ENCODE data around the gene PRM3. TPM values are rescaled to one million over a fixed set of nuclear protein-coding genes. Genes with fewer than 3 reads are reported as not detected.
A peak's percentile ranks its signal among the peaks of the same experiment; 100 is the strongest.
"Not testable (repeated sequence)": the region's sequence is repeated elsewhere in the genome, so short reads cannot be mapped to it uniquely, and the experiment has no call there.

PRM3 gene
- total RNA-seq, 1 donor: not detected

GRCh38 chr16:11306997-11307638, 33.7 kb upstream of the PRM3 start:
- no peak for DNase-seq (ENCODE audit: low read depth in 2 of 3, low spot score in 2 of 3)

GRCh38 chr16:11306381-11306780, 33.0 kb upstream of the PRM3 start:
- DNase-seq (ENCODE audit: low read depth in 2 of 3, low spot score in 2 of 3): no peak

GRCh38 chr16:11303405-11304138, 30.1 kb upstream of the PRM3 start:
- DNase-seq (ENCODE audit: low read depth in 2 of 3, low spot score in 2 of 3): no peak

- no peak for DNase-seq (ENCODE audit: low read depth in 2 of 3, low spot score in 2 of 3)
These were observed 29.5 kb upstream of the PRM3 start for GRCh38 chr16:11302977-11303376.

- no peak for DNase-seq (ENCODE audit: low read depth in 2 of 3, low spot score in 2 of 3)
These were observed 28.4 kb upstream of the PRM3 start for GRCh38 chr16:11301645-11302501.

GRCh38 chr16:11300560-11300892, 27.1 kb upstream of the PRM3 start:
- no peak for DNase-seq (ENCODE audit: low read depth in 2 of 3, low spot score in 2 of 3)

GRCh38 chr16:11299865-11300559, 26.6 kb upstream of the PRM3 start:
- no peak for DNase-seq (ENCODE audit: low read depth in 2 of 3, low spot score in 2 of 3)

GRCh38 chr16:11298950-11299547, 25.6 kb upstream of the PRM3 start:
- not testable (repeated sequence) for DNase-seq (ENCODE audit: low read depth in 2 of 3, low spot score in 2 of 3)

GRCh38 chr16:11298143-11298900, 24.9 kb upstream of the PRM3 start:
- no peak for DNase-seq (ENCODE audit: low read depth in 2 of 3, low spot score in 2 of 3)

- DNase-seq (ENCODE audit: low read depth in 2 of 3, low spot score in 2 of 3): peak; percentile 31 to 98 (median 95)
These were observed 24.2 kb upstream of the PRM3 start for GRCh38 chr16:11297492-11298142.

- DNase-seq (ENCODE audit: low read depth in 2 of 3, low spot score in 2 of 3): no peak
These were observed 23.5 kb upstream of the PRM3 start for GRCh38 chr16:11296706-11297491.

- DNase-seq (ENCODE audit: low read depth in 2 of 3, low spot score in 2 of 3): no peak
These were observed 22.9 kb upstream of the PRM3 start for GRCh38 chr16:11296351-11296705.

GRCh38 chr16:11295672-11296071, 22.2 kb upstream of the PRM3 start:
- DNase-seq (ENCODE audit: low read depth in 2 of 3, low spot score in 2 of 3): no peak

GRCh38 chr16:11292076-11292748, 18.8 kb upstream of the PRM3 start:
- DNase-seq (ENCODE audit: low read depth in 2 of 3, low spot score in 2 of 3): no peak

- no peak for DNase-seq (ENCODE audit: low read depth in 2 of 3, low spot score in 2 of 3)
These were observed 17.8 kb upstream of the PRM3 start for GRCh38 chr16:11291091-11291703.

GRCh38 chr16:11290102-11290893, 16.9 kb upstream of the PRM3 start:
- DNase-seq (ENCODE audit: low read depth in 2 of 3, low spot score in 2 of 3): no peak

- not testable (repeated sequence) for DNase-seq (ENCODE audit: low read depth in 2 of 3, low spot score in 2 of 3)
These were observed 16.3 kb upstream of the PRM3 start for GRCh38 chr16:11289696-11290095.

Measured in hematopoietic multipotent progenitor cell (in vitro differentiated cells).